HG03432 (cell line): Measurements from ENCODE around the gene TIMP3.

Source experiments
- ATAC-seq: cut with Tn5 transposase; IDR thresholded peaks from one replicate; pipeline ENCODE4 v1.9.1; 2021; ENCODE audit warnings: mild to moderate bottlenecking, moderate library complexity; ENCODE audit not compliant: unreplicated experiment

Gene TIMP3

GRCh38 chr22:32805361-32805881, 3.9 kb downstream of the TIMP3 start:
- no peak for ATAC-seq

- ATAC-seq, result no peak
These were observed 4.8 kb downstream of the TIMP3 start for GRCh38 chr22:32806296-32806695.

- ATAC-seq, result no peak
These were observed 6.5 kb downstream of the TIMP3 start for GRCh38 chr22:32808038-32808445.

- no peak for ATAC-seq
These were observed 8.5 kb downstream of the TIMP3 start for GRCh38 chr22:32809786-32810554.

GRCh38 chr22:32810555-32811133, 9.1 kb downstream of the TIMP3 start:
- ATAC-seq, result no peak

- no peak for ATAC-seq
These were observed 10.5 kb downstream of the TIMP3 start for GRCh38 chr22:32811788-32812545.

GRCh38 chr22:32814285-32814860, 12.9 kb downstream of the TIMP3 start:
- no peak for ATAC-seq

- no peak for ATAC-seq
These were observed 13.6 kb downstream of the TIMP3 start for GRCh38 chr22:32815059-32815458.

GRCh38 chr22:32815943-32816342, 14.4 kb downstream of the TIMP3 start:
- no peak for ATAC-seq

- no peak for ATAC-seq
These were observed 15.7 kb downstream of the TIMP3 start for GRCh38 chr22:32817137-32817730.

- no peak for ATAC-seq
These were observed 17.1 kb downstream of the TIMP3 start for GRCh38 chr22:32818446-32819115.

- no peak for ATAC-seq
These were observed 17.6 kb downstream of the TIMP3 start for GRCh38 chr22:32819120-32819519.

- no peak for ATAC-seq
These were observed 18.9 kb downstream of the TIMP3 start for GRCh38 chr22:32820131-32821119.

GRCh38 chr22:32822179-32822877, 20.8 kb downstream of the TIMP3 start:
- no peak for ATAC-seq

- ATAC-seq, result no peak
These were observed 21.7 kb downstream of the TIMP3 start for GRCh38 chr22:32823024-32823730.

- ATAC-seq, result no peak
These were observed 23.2 kb downstream of the TIMP3 start for GRCh38 chr22:32824531-32825312.

GRCh38 chr22:32826537-32826936, 25.0 kb downstream of the TIMP3 start:
- no peak for ATAC-seq
